H9 (cell line): Measurements from ENCODE around the gene TCF4. TPM values are rescaled to one million over a fixed set of nuclear protein-coding genes. Genes with fewer than 3 reads are reported as not detected.

Experiments used
- DNase-seq: peaks from one replicate; pipeline ENCODE4 v3.0.0-alpha.2; 2017
- H2AFZ ChIP-seq: one replicate; pipeline ENCODE4 v1.6.1; 2013; ENCODE audit warnings: mild to moderate bottlenecking, low read length, control low read depth, moderate library complexity
- H2AK5ac ChIP-seq: 2 replicates; pipeline ENCODE4 v1.6.1; 2013; ENCODE audit warnings: low read length, control low read depth, mixed read lengths; ENCODE audit not compliant: insufficient read length
- H2BK120ac ChIP-seq: one replicate; pipeline ENCODE4 v1.6.1; 2013; ENCODE audit warnings: low read depth, mild to moderate bottlenecking, low read length, control low read depth, inconsistent platforms; ENCODE audit not compliant: poor library complexity, severe bottlenecking
- H2BK12ac ChIP-seq: 2 replicates; pipeline ENCODE4 v1.6.1; 2013; ENCODE audit warnings: low read length, control low read depth, mixed read lengths, low read depth; ENCODE audit not compliant: insufficient read length
- H2BK15ac ChIP-seq: 2 replicates; pipeline ENCODE4 v1.6.1; 2013; ENCODE audit warnings: low read depth, low read length, control low read depth
- H2BK20ac ChIP-seq: one replicate; pipeline ENCODE4 v1.6.1; 2013; ENCODE audit warnings: low read depth, mild to moderate bottlenecking, low read length, control low read depth, inconsistent platforms; ENCODE audit not compliant: poor library complexity, severe bottlenecking
- H2BK5ac ChIP-seq: 2 replicates; pipeline ENCODE4 v1.6.1; 2013; ENCODE audit warnings: low read length, control low read depth, mixed read lengths; ENCODE audit not compliant: insufficient read length
- H3K14ac ChIP-seq: 2 replicates; pipeline ENCODE4 v1.6.1; 2013; ENCODE audit warnings: low read length, control low read depth; ENCODE audit not compliant: insufficient read depth
- H3K18ac ChIP-seq: 2 replicates; pipeline ENCODE4 v1.6.1; 2013; ENCODE audit warnings: low read depth, mild to moderate bottlenecking, mixed read lengths, low read length, control low read depth; ENCODE audit not compliant: insufficient read length
- H3K23ac ChIP-seq: 2 replicates; pipeline ENCODE4 v1.6.1; 2013; ENCODE audit warnings: low read length, control low read depth, mixed read lengths, low read depth; ENCODE audit not compliant: insufficient read length
- H3K23me2 ChIP-seq: 2 replicates; pipeline ENCODE4 v1.6.1; 2013; ENCODE audit warnings: low read depth, mild to moderate bottlenecking, mixed read lengths, low read length, control low read depth; ENCODE audit not compliant: insufficient read length, poor library complexity, severe bottlenecking
- H3K27ac ChIP-seq: 2 replicates; pipeline ENCODE4 v1.5.1; 2013; ENCODE audit warnings: low read length, control low read depth, mixed read lengths, low read depth; ENCODE audit not compliant: insufficient read length
- H3K27me3 ChIP-seq: 2 replicates; pipeline ENCODE4 v1.6.1; 2013; ENCODE audit warnings: low read length, control low read depth, inconsistent platforms; ENCODE audit not compliant: insufficient read depth
- H3K4ac ChIP-seq: 2 replicates; pipeline ENCODE4 v1.6.1; 2013; ENCODE audit warnings: low read depth, mild to moderate bottlenecking, control low read depth, inconsistent platforms, low read length, moderate library complexity
- H3K4me1 ChIP-seq: 2 replicates; pipeline ENCODE4 v1.6.1; 2013; ENCODE audit warnings: low read length, control low read depth, inconsistent platforms; ENCODE audit not compliant: insufficient read depth
- H3K4me2 ChIP-seq: 2 replicates; pipeline ENCODE4 v1.6.1; 2013; ENCODE audit warnings: low read length, control low read depth, mixed read lengths; ENCODE audit not compliant: insufficient read length, insufficient read depth
- H3K56ac ChIP-seq: 2 replicates; pipeline ENCODE4 v1.6.1; 2013; ENCODE audit warnings: low read depth, mild to moderate bottlenecking, mixed read lengths, low read length, control low read depth; ENCODE audit not compliant: insufficient read length
- H3K79me1 ChIP-seq: 2 replicates; pipeline ENCODE4 v1.6.1; 2013; ENCODE audit warnings: low read depth, mild to moderate bottlenecking, moderate library complexity, low read length, control low read depth, inconsistent platforms; ENCODE audit not compliant: insufficient read depth, poor library complexity, severe bottlenecking
- H3K79me2 ChIP-seq: 2 replicates; pipeline ENCODE4 v1.6.1; 2013; ENCODE audit warnings: low read length, control low read depth, inconsistent platforms; ENCODE audit not compliant: insufficient read depth
- H3K9ac ChIP-seq: 2 replicates; pipeline ENCODE4 v1.6.1; 2013; ENCODE audit warnings: low read length, control low read depth, mixed read lengths; ENCODE audit not compliant: insufficient read length; ENCODE audit errors: extremely low read depth
- H3K9me3 ChIP-seq: one replicate; pipeline ENCODE4 v1.6.1; 2013; ENCODE audit warnings: low read depth, low read length, inconsistent platforms; ENCODE audit not compliant: control insufficient read depth
- H3T11ph ChIP-seq: one replicate; pipeline ENCODE4 v1.6.1; 2013; ENCODE audit warnings: mild to moderate bottlenecking, low read length, control low read depth, inconsistent platforms
- H4K20me1 ChIP-seq: one replicate; pipeline ENCODE4 v1.6.1; 2013; ENCODE audit not compliant: control insufficient read depth, insufficient read length, insufficient read depth
- H4K5ac ChIP-seq: 2 replicates; pipeline ENCODE4 v1.6.1; 2013; ENCODE audit warnings: low read depth, mild to moderate bottlenecking, mixed read lengths, low read length, control low read depth; ENCODE audit not compliant: insufficient read length
- H4K8ac ChIP-seq: replicated peaks from 2 replicates; pipeline ENCODE4 v1.6.1; 2013; ENCODE audit warnings: low read length, control low read depth, mixed read lengths, low read depth; ENCODE audit not compliant: insufficient read length
- H4K91ac ChIP-seq: 2 replicates; pipeline ENCODE4 v1.6.1; 2013; ENCODE audit warnings: low read depth, mild to moderate bottlenecking, moderate library complexity, mixed read lengths, low read length, control low read depth; ENCODE audit not compliant: insufficient read length
- H3K27ac Mint-ChIP-seq, 3 experiments: 2 replicates in 2 of 3; 3 replicates in 1 of 3; pipeline ENCODE4 v1.8.0; 2020 to 2021; ENCODE audit warnings: mixed read lengths in 3 of 3, mild to moderate bottlenecking in 1 of 3, moderate library complexity in 1 of 3
- H3K27me3 Mint-ChIP-seq: 2 replicates; pipeline ENCODE4 v1.8.0; 2021; ENCODE audit warnings: low read depth, mild to moderate bottlenecking, moderate library complexity, mixed read lengths
- H3K36me3 Mint-ChIP-seq, 3 experiments: 2 replicates in 2 of 3; 3 replicates in 1 of 3; pipeline ENCODE4 v1.8.0; 2020 to 2021; ENCODE audit warnings: low read depth in 3 of 3, mixed read lengths in 3 of 3; ENCODE audit not compliant: insufficient read depth in 1 of 3
- H3K4me1 Mint-ChIP-seq, 2 experiments: 2 replicates each; pipeline ENCODE4 v1.8.0; 2020; ENCODE audit warnings: mixed read lengths in 2 of 2
- H3K4me3 Mint-ChIP-seq, 2 experiments: 2 replicates in 1 of 2; 3 replicates in 1 of 2; pipeline ENCODE4 v1.8.0; 2020 to 2021; ENCODE audit warnings: mild to moderate bottlenecking in 2 of 2, mixed read lengths in 2 of 2, moderate library complexity in 1 of 2
- H3K9me3 Mint-ChIP-seq, 2 experiments: 2 replicates in 1 of 2; 3 replicates in 1 of 2; pipeline ENCODE4 v1.8.0; 2020; ENCODE audit warnings: mild to moderate bottlenecking in 2 of 2, mixed read lengths in 2 of 2, moderate library complexity in 1 of 2
- WGBS: extraction: QIAGEN DNeasy Blood & Tissue Kit; methylation state at CpG from one replicate; pipeline ENCODE4 v1.1.7; 2013; ENCODE audit warnings: missing lambda C conversion rate, low lambda C conversion rate, mixed read lengths; ENCODE audit not compliant: insufficient read length; ENCODE audit errors: extremely low coverage; 5-methylcytosine and 5-hydroxymethylcytosine counted together
- total RNA-seq: library from RNA; stranded (reverse); gene quantifications from 2 replicates; pipeline ENCODE4 v1.2.1, GENCODE V29; 2021
- TF ChIP-seq, protein P1 (sequence below): fragments of 200-600 bp; sonication (generic); conservative IDR thresholded peaks from 3 replicates; pipeline ENCODE4 v1.8.0; 2021; ENCODE audit warnings: antibody characterized with exemption, mild to moderate bottlenecking

The TCF4 gene
- total RNA-seq, 1 experiment from 2014 or later: 99.4 TPM

DNA sequence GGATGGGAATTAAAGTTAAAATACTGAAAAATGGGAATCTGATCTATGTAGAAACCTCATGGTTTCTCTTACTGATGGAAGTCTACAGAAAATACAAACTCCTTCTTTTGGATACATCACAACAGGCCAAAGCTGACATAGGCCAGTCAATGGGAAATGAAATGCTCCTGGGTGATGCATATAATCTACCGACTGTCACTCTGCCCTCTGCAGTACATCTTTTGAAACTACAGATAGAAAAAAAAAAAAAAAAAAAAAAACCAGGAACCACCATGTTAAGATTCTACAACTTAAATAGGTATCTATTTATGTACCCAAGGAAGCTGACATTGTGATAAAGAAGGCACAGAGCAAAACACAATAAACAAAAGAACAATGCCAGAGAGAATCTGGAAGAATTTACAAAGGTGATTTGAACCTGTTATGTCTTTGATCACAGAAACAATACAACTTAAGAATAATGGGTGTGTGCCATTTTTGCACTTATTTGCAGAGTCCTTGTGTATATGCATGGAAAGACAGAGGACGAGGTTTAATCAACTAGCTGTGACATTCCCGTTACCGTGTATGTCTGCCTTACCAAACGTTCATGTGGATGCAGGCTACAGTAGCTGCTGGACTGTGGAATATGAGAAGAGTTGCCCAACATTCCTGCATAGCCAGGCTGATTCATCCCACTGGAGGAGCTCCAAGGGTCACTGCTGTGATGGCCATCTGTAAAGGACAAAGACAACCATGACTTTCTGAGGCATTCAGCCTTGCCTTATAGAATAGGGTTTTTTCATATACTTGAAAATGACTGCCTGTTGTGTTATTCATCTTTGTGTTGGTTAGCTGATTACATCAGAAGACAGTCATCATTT, 312.7 kb downstream of the TCF4 start:
- WGBS: no CpG with 5 or more reads among the region's 5 CpGs
- Mint-ChIP-seq H3K36me3 (peaks cover 13 to 50% (median 49%) of the 10 kb centered on the region in 3 experiments), H3K4me3 (no peak overlapping the region), H3K27me3 (no peaks in the 10 kb centered on the region), H3K9me3 (no peaks in the 10 kb centered on the region), H3K4me1 (peaks cover 4 to 6% of the 10 kb centered on the region in 2 experiments), H3K27ac (no peak overlapping the region)
- H3K79me1 ChIP-seq: no peaks in the 10 kb centered on the region
- no peak overlapping the region for H3K14ac ChIP-seq
- H3K4me2 ChIP-seq: no peak overlapping the region
- H3K9ac ChIP-seq: no peak overlapping the region
- H3K23ac ChIP-seq: no peak overlapping the region
- DNase-seq: no peak
- no peak overlapping the region for H3T11ph ChIP-seq
- H4K5ac ChIP-seq: no peak overlapping the region
- no peaks in the 10 kb centered on the region for H3K27me3 ChIP-seq
- no peak overlapping the region for H4K91ac ChIP-seq
- H3K79me2 ChIP-seq: no peaks in the 10 kb centered on the region
- H3K4ac ChIP-seq: no peak overlapping the region
- H2BK5ac ChIP-seq: no peak overlapping the region
- peaks cover 3% of the 10 kb centered on the region; the same call in 1 of the 2 replicates for H3K4me1 ChIP-seq
- no peak overlapping the region for H3K27ac ChIP-seq
- no peaks in the 10 kb centered on the region for H3K9me3 ChIP-seq
- H3K18ac ChIP-seq: no peak overlapping the region
- H4K8ac ChIP-seq: no peak overlapping the region
- no peak overlapping the region for H2AK5ac ChIP-seq
- H3K23me2 ChIP-seq: no peaks in the 10 kb centered on the region
- H4K20me1 ChIP-seq: no peaks in the 10 kb centered on the region
- H3K56ac ChIP-seq: no peak overlapping the region
- no peak overlapping the region for H2BK20ac ChIP-seq
- H2BK12ac ChIP-seq: no peak overlapping the region
- no peak overlapping the region for H2BK120ac ChIP-seq
- no peak overlapping the region for H2BK15ac ChIP-seq
- TF ChIP-seq, protein P1, sequence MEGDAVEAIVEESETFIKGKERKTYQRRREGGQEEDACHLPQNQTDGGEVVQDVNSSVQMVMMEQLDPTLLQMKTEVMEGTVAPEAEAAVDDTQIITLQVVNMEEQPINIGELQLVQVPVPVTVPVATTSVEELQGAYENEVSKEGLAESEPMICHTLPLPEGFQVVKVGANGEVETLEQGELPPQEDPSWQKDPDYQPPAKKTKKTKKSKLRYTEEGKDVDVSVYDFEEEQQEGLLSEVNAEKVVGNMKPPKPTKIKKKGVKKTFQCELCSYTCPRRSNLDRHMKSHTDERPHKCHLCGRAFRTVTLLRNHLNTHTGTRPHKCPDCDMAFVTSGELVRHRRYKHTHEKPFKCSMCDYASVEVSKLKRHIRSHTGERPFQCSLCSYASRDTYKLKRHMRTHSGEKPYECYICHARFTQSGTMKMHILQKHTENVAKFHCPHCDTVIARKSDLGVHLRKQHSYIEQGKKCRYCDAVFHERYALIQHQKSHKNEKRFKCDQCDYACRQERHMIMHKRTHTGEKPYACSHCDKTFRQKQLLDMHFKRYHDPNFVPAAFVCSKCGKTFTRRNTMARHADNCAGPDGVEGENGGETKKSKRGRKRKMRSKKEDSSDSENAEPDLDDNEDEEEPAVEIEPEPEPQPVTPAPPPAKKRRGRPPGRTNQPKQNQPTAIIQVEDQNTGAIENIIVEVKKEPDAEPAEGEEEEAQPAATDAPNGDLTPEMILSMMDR: peak; percentile 59
- no peak overlapping the region for H2AFZ ChIP-seq
